Activated T-cell treated with anti-CD3 and anti-CD28 coated beads, Interleukin-2, amount 50 U/mL, for 4 hours (primary cell): Measurements from ENCODE around the gene CCT5. TPM values are rescaled to one million over a fixed set of nuclear protein-coding genes. Genes with fewer than 3 reads are reported as not detected.

ENCODE experiments used
- ATAC-seq, 2 donors: fragments of 200-7000 bp; cut with Tn5 transposase; one replicate each; pipeline ENCODE4 v1.10.0; 2021
- DNase-seq: peaks from one replicate; pipeline ENCODE4 v3.0.0-alpha.2; 2020
- H3K27me3 Mint-ChIP-seq: one replicate; pipeline ENCODE4 v1.8.0; 2021; ENCODE audit warnings: low read depth, mixed read lengths
- H3K36me3 Mint-ChIP-seq: one replicate; pipeline ENCODE4 v1.8.0; 2022; ENCODE audit warnings: mixed read lengths; ENCODE audit not compliant: insufficient read depth
- H3K4me1 Mint-ChIP-seq: one replicate; pipeline ENCODE4 v1.8.0; 2021; ENCODE audit warnings: low read depth, mixed read lengths
- H3K4me3 Mint-ChIP-seq: one replicate; pipeline ENCODE4 v1.8.0; 2021; ENCODE audit warnings: mild to moderate bottlenecking, moderate library complexity, mixed read lengths
- H3K9me3 Mint-ChIP-seq: one replicate; pipeline ENCODE4 v1.8.0; 2021; ENCODE audit warnings: mixed read lengths
- total RNA-seq, 3 donors: library from RNA; stranded (reverse); gene quantifications; one replicate each; pipeline ENCODE4 v1.2.1, GENCODE V29; 2021

CCT5 gene
- total RNA-seq, 3 donors from 2014 or later = 597 to 728 (median 646) TPM

DNA sequence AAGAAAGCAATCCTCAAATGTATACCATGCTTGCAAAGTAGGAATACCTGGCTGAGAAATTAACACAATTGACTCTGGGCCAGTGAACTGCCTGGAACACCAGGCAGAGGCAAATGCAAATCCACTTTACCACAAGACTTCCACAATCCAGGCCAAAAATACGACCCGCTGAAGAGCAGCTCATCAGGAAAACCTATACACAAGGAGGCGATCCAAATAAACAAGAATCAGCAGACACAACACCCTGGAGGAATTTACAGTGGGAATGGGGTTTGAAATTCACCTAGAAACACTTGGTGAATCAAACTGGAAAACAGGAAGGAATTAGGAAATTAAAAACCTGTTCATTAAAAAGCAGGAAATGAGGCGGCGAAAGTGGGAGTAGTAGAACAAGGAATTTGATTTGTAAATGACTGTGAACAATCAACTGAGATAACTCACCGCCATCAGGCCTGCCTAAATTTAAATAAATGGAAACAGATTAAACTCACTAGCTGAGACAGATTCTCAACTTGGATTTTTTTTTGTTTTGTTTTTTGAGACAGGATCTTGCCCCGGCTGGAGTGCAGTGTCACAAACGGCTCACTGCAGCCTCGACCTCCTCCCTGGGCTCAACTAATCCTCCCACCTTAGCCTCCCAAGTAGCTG lies 41.7 kb downstream of the CCT5 start:
- Mint-ChIP-seq H3K27me3 (peaks cover 10% of the 10 kb centered on the region), H3K4me1 (peaks cover 4% of the 10 kb centered on the region), H3K9me3 (no peaks in the 10 kb centered on the region), H3K4me3 (no peak overlapping the region), H3K36me3 (no peaks in the 10 kb centered on the region)
- no peak for ATAC-seq
- DNase-seq = no peak

DNA sequence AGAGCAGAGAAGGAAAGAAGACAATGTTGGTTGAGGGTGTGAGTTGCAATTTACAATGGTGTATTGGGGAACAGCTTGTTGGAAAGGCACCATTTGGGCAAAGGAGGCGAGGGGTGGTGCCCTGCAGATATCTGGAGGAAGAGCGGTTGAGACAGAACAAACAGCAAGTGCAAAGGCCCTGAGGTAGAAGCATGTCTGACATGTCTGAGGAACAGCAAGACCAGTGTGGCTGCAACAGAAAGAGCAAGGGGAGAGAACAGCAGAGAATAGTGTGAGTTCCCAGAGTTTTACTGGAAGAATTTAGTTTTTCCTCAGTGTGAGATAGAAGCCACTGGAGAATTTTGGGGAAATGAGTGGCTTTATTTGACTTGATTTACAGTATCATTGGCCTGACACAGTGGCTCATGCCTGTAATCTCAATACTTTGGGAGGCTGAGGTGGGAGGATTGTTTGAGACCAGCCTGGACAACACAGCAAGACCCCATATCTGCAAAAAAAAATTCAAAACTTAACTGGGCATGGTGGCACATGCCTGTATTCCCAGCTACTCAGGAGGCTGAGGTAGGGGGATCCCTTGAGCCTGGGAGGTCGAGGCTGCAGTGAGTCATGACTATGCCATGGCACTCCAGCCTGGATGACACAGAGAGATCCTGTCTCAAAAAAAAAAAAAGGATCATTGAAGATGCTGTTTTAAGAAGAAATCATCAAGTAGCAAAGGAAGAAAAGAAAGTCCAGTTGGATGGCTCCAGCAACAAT lies 44.0 kb downstream of the CCT5 start:
- Mint-ChIP-seq H3K36me3 (no peaks in the 10 kb centered on the region), H3K9me3 (no peaks in the 10 kb centered on the region), H3K27me3 (peaks cover 10% of the 10 kb centered on the region), H3K4me1 (no peaks in the 10 kb centered on the region), H3K4me3 (no peak overlapping the region)
- DNase-seq = no peak
- no peak for ATAC-seq

DNA sequence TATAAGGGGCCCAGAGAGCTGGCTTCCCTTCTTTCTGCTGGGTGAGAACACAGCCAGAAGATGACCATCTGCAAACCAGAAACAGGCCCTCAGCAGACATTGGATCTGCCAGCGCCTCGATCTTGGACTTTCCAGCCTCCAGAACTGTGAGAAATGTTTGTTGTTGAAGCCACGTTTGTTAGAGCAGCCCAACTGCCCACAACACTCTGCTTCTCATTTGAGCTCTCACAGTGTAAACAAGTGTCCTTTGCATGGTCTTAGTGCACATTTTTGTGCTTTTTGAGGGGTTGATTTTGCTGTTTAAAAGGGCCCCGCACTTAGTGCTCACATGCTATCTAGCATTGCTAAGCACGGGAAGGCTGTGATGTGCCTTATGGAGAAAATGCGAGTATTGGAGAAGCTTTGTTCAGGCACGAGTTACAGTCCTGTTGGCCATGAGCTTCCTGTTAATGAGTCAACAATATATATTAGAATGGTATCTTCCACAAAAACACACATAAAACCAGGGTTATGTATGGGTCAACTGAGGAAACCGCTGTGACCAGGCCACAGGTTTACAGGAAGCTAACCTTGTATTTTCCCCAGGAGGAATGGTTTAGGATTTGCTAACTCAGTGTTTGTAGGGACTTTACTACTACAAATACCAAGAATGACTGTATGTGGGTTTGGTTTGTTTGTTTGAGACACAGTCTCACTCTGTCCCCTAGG lies 45.7 kb downstream of the CCT5 start:
- DNase-seq = no peak
- no peak for ATAC-seq

GRCh38 chr5:10297646-10298204 lies 47.6 kb downstream of the CCT5 start:
- Mint-ChIP-seq H3K36me3 (no peaks in the 10 kb centered on the region), H3K9me3 (no peaks in the 10 kb centered on the region), H3K27me3 (peaks cover 7% of the 10 kb centered on the region), H3K4me3 (no peak overlapping the region), H3K4me1 (no peaks in the 10 kb centered on the region)
- no peak for DNase-seq
- no peak for ATAC-seq

More for the DNA sequence above, 45.7 kb downstream of the CCT5 start:
- Mint-ChIP-seq H3K9me3 (no peaks in the 10 kb centered on the region), H3K4me1 (no peaks in the 10 kb centered on the region), H3K27me3 (peaks cover 9% of the 10 kb centered on the region), H3K4me3 (no peak overlapping the region), H3K36me3 (no peaks in the 10 kb centered on the region)

DNA sequence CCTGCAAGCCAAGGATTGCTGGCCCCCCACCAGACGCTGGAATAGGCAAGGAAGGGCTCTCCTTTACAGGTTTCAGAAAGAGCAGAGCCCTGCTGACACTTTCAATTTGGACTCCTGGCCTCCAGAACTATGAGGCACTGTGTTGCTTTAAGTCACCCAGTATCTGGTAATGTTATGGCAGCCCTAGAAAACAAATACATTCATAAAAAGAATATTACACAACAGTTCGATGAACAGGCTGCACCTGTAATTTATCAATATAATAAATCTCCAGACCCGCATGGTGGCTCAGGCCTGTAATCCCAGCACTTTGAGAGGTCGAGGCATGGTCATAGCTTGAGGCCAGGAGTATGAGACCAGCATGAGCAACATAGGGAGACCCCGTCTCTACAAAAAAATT lies 50.2 kb downstream of the CCT5 start:
- ATAC-seq (no peak), DNase-seq (no peak)
- Mint-ChIP-seq H3K27me3 (peaks cover 6% of the 10 kb centered on the region), H3K9me3 (no peaks in the 10 kb centered on the region), H3K4me1 (no peaks in the 10 kb centered on the region), H3K36me3 (no peaks in the 10 kb centered on the region), H3K4me3 (no peak overlapping the region)

DNA sequence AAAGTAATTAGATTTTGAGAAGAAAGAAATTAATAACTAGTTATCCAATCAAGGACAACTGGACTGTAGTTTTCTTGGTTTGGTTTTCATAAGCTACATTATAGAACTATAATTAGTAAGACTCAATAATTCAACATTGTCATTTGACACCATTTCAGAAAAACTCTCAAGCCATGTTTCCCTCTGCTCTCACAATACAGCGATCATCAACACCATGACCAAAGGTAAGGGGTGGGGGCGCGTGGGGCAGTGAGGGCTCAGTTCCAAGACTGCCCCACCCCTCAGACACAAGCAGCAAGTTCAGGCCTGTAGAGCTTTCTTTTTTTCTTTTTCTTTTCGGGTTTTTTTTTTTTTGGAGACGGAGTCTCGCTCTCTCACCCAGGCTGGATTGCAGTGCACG lies 51.2 kb downstream of the CCT5 start:
- ATAC-seq (no peak), DNase-seq (no peak)
- Mint-ChIP-seq H3K4me1 (no peaks in the 10 kb centered on the region), H3K27me3 (peaks cover 8% of the 10 kb centered on the region), H3K4me3 (no peak overlapping the region), H3K9me3 (no peaks in the 10 kb centered on the region), H3K36me3 (no peaks in the 10 kb centered on the region)

DNA sequence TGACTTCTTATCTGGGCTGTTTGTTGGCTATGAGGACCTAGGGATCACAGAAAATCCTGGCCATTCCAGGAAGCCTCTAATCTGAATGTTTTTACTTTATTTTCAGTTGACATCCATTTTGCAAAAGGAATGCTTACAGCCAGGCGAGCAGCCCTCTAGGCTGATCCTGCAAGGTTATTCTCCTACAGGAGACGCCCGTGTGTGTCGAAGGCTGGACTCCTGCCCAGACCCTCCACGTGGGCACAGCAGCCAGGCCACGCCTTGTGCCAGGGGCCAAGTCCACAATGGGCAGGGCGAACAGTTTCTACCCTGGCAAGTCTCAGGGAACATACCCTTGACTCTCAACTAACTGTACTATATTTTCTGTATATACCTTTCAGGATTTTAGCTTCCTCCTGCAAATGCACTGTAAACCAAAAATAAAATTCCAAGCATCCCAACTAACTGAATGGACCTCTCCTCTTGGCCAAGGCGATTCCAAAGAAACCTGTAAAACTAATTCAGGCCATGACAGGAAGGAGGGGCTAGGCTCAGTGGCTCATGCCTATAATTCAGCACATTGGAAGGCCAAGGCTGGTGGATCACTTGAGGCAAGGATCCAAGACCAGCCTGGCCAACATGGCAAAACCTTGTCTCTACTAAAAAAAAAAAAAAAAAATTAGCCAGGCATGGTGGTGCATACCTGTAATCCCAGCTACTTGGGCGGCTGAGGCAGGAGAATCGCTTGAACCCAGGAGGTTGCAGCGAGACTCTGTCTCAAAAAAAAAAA lies 51.9 kb downstream of the CCT5 start:
- H3K36me3 Mint-ChIP-seq = no peaks in the 10 kb centered on the region
- no peak overlapping the region for H3K4me3 Mint-ChIP-seq
- H3K4me1 Mint-ChIP-seq = no peaks in the 10 kb centered on the region
- ATAC-seq (no peak), DNase-seq (no peak)
- H3K9me3 Mint-ChIP-seq = no peaks in the 10 kb centered on the region
- H3K27me3 Mint-ChIP-seq = peaks cover 11% of the 10 kb centered on the region

DNA sequence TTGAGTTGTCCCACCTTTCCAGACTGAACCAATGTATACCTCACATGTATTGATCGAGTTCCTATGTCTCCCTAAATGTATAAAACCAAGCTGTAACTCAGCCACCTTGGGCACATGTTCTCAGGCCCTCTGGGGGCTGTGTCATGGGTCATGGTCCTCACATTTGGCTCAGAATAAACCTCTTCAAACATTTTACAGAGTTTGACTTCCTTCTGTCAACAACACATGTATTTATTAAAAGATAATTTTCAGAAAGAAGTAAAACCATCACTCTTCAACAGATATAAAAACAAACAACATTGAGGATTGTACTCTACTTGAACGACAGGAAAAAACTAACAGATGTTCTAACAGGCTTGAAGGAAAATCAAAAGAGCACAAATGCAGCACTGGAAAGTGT lies 53.1 kb downstream of the CCT5 start:
- Mint-ChIP-seq H3K36me3 (no peaks in the 10 kb centered on the region), H3K27me3 (peaks cover 17% of the 10 kb centered on the region), H3K4me3 (no peak overlapping the region), H3K4me1 (peaks cover 4% of the 10 kb centered on the region), H3K9me3 (no peaks in the 10 kb centered on the region)
- ATAC-seq (no peak), DNase-seq (no peak)

DNA sequence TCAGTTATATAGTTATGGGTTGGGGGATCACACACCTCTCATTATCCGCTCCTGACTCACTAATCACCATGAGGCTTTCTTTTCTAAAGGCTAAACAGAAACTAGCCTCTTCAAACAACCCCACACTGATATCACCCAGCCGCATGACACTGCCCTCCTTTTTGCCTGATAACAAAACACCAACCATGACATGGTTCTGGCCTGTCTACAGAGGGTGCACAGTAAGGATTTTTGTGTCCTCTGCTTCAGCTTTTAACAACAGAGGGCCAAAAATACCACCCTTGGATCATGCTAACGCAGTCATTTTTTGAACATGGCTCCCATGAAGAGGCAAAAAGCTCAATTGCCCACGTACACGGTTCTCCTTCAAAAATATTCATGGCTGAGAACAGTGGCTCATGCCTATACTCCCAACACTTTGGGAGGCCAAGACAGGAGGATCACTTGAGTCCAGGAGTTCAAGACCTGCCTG lies 53.7 kb downstream of the CCT5 start:
- ATAC-seq = no peak

GRCh38 chr5:10304932-10305331 lies 54.9 kb downstream of the CCT5 start:
- H3K27me3 Mint-ChIP-seq = peaks cover 30% of the 10 kb centered on the region
- H3K4me1 Mint-ChIP-seq = peaks cover 6% of the 10 kb centered on the region
- no peak for DNase-seq
- no peaks in the 10 kb centered on the region for H3K36me3 Mint-ChIP-seq
- no peak for ATAC-seq
- H3K9me3 Mint-ChIP-seq = no peaks in the 10 kb centered on the region
- no peak overlapping the region for H3K4me3 Mint-ChIP-seq

More for the DNA sequence above, 53.7 kb downstream of the CCT5 start:
- peaks cover 5% of the 10 kb centered on the region for H3K4me1 Mint-ChIP-seq
- no peaks in the 10 kb centered on the region for H3K9me3 Mint-ChIP-seq
- H3K36me3 Mint-ChIP-seq = no peaks in the 10 kb centered on the region
- no peak overlapping the region for H3K4me3 Mint-ChIP-seq
- H3K27me3 Mint-ChIP-seq = peaks cover 21% of the 10 kb centered on the region
- no peak for DNase-seq

DNA sequence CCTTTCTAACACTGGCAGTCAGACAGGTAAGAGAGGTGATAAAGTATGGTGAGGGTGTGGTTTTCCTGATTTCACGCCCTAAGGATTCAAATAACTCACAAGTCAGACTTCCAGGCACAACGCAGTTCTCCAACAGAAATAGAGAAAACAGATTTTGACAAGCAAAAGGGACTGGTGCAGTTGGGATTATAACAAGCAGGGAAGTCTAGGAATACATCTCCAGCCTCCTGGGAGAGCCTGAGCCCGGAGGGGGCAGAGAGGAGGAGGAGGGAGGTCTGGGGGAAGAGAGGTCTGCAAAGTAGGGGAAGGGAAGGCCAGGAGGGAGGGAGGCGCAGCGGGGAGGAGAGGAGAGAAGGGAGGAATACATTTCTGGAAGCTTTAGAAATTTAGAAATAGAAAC lies 56.0 kb downstream of the CCT5 start:
- ATAC-seq (no peak), DNase-seq (no peak)
- Mint-ChIP-seq H3K27me3 (peaks cover 32% of the 10 kb centered on the region), H3K9me3 (no peaks in the 10 kb centered on the region), H3K4me3 (no peak overlapping the region), H3K4me1 (peaks cover 8% of the 10 kb centered on the region), H3K36me3 (no peaks in the 10 kb centered on the region)

DNA sequence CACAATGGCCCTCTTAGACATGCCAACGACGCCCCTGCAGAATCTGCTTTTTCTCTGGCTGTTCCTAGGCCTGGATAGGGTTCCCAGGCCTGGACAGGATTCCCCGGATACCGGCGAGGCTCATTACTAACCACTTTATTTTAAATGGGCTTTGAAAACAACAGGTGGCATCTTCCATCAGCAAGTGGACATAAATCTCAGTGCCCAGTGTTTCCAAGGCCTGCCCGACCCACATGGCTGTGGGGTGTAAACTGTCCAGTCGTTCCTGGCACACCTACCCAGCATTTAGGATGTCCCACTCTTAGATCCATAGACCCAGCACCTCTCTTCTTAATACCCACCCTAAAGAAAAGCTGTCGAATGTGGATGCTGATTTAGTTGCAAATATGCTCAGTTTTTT lies 56.7 kb downstream of the CCT5 start:
- Mint-ChIP-seq H3K4me3 (peak overlapping the region; percentile 79), H3K27me3 (peaks cover 32% of the 10 kb centered on the region), H3K9me3 (no peaks in the 10 kb centered on the region), H3K36me3 (no peaks in the 10 kb centered on the region), H3K4me1 (peaks cover 8% of the 10 kb centered on the region)
- ATAC-seq (no peak), DNase-seq (no peak)

GRCh38 chr5:10307206-10308148 lies 57.4 kb downstream of the CCT5 start, which contains the start of gene CMBL:
Gene CMBL, minus strand, starts transcription at chr5:10307902. Its CDS starts 17,140 bp downstream, at chr5:10290762.
- peaks cover 32% of the 10 kb centered on the region for H3K27me3 Mint-ChIP-seq
- ATAC-seq (peak; percentile 76 to 86), DNase-seq (peak; percentile 6)
- H3K36me3 Mint-ChIP-seq = no peaks in the 10 kb centered on the region
- no peaks in the 10 kb centered on the region for H3K9me3 Mint-ChIP-seq
- H3K4me1 Mint-ChIP-seq = peaks cover 8% of the 10 kb centered on the region
- peak within 1 kb of the TSS; percentile 79 for H3K4me3 Mint-ChIP-seq
